K562 treated with DMSO at 1 percent for 12 hours (cell line): Measurements from ENCODE around the gene JAK1. TPM values are rescaled to one million over a fixed set of nuclear protein-coding genes. Genes with fewer than 3 reads are reported as not detected.

ENCODE experiments used
- total RNA-seq: library from RNA; unstranded; fragments of 300-600 nt; gene quantifications from 2 replicates; pipeline ENCODE4 v1.2.3, GENCODE V29; 2022; ENCODE audit not compliant: insufficient read depth

The JAK1 gene
- 19.5 and 53.9 TPM in 2 replicates for total RNA-seq

DNA sequence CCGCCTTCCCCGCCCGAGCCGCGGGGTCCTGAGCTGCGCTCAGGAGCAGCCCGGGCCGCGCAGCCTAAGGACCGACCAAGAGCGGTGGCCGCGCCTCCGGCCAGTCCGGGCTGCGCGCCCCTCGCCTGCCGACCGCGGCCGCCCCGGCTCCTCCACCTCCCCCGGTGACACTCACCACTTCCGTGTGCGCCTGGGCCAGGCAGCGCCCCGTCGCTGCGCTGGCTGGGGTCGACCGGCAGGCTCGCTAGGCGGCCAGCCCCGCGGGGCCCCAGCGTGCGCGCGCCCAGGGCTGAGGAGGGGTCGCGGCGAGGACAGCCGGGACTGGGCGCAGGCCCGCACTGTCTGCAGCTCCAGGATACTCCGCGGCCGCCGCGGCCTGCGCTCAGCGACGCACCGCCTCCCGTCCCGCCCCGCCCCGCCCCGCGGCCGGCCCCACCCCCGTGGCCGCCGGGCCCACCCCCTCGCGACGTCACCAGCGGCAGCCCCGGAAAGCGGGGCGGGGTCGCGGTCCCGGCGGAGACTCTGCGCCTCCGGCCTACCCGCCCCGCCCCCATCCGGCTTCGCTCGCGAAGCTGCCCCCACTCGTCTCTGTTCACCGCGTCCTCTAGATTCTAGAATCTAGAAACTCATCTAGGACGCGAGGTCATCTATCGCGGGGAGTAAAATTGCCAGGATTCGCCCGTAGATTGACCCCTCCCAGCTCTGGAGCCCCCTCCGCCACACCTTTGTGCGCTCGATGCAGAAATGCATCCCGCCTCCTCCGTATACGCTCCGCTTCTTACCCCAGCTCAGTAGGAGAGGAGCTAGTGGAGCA, at the start of gene JAK1:
JAK1 (minus strand) TSS at position 392 of the 814 bp plus-strand sequence. CDS start 80,285 bp downstream, outside the sequence.

Other genes with a start within 250 kb of the JAK1 start
- gene RAVER2, start 221.5 kb downstream of the JAK1 start, total RNA-seq: 2.8 and 9.9 TPM in 2 replicates
- gene AK4, start 181.7 kb upstream of the JAK1 start, total RNA-seq: 12.9 and 25.2 TPM in 2 replicates